GM13976 (cell line): Measurements from ENCODE around the gene CCDC92.

Experiments used
- DNase-seq: peaks from one replicate; pipeline ENCODE4 v3.0.0; 2012; ENCODE audit warnings: low spot score
- CTCF ChIP-seq: IDR thresholded peaks from 2 replicates; pipeline ENCODE4 v1.5.1; 2012; ENCODE audit warnings: borderline replicate concordance, mild to moderate bottlenecking; ENCODE audit not compliant: insufficient read depth; ENCODE audit errors: extremely low read depth, missing control alignments, control extremely low read depth
- in situ Hi-C: fragments of 300-500 bp; cut with MboI; formaldehyde crosslinking; loops from one replicate; pipeline ENCODE4 v1.12.0; 2022; ENCODE audit warnings: low sequenced_read_pairs, mixed read lengths, inconsistent platforms; ENCODE audit not compliant: unreplicated experiment

CCDC92 gene

GRCh38 chr12:124007826-124008570 is 35.4 kb upstream of the CCDC92 start:
- no peak for TF ChIP-seq CTCF
- in situ Hi-C loops, result no loop called here
- DNase-seq, result no peak

- no peak for DNase-seq
- TF ChIP-seq CTCF, result no peak
- in situ Hi-C loops, result no loop called here
Measured at GRCh38 chr12:124006846-124007713, 34.4 kb upstream of the CCDC92 start.

- DNase-seq, result peak; percentile 66
- TF ChIP-seq CTCF, result no peak
- in situ Hi-C loops, result no loop called here
Measured at GRCh38 chr12:124006085-124006845, 33.6 kb upstream of the CCDC92 start.

- no peak for DNase-seq
- TF ChIP-seq CTCF, result no peak
- in situ Hi-C loops, result no loop called here
Measured at GRCh38 chr12:124004233-124004875, 31.7 kb upstream of the CCDC92 start.

GRCh38 chr12:124002654-124003053 is 30.0 kb upstream of the CCDC92 start:
- DNase-seq, result no peak
- TF ChIP-seq CTCF, result no peak
- in situ Hi-C loops, result no loop called here
